ENCODE measurements around the gene RPL22.

RPL22 gene

GRCh38 chr1:6199298-6200187, at the start of gene RPL22:
Gene RPL22 (minus strand): TSS chr1:6199595. CDS start chr1:6199573, 22 bp downstream.
- DNase-seq (ENCODE audit: low read depth, low spot score): peak; percentile 84
- Histone ChIP-seq H3K36me3 (ENCODE audit: insufficient read depth, insufficient read length, low read length) (peaks cover 20% of the 10 kb centered on the region), H3K9ac (ENCODE audit: insufficient read length, low read depth) (peak within 1 kb of the TSS; percentile 89), H3K4me3 (ENCODE audit: insufficient read length, low read depth) (peak within 1 kb of the TSS; percentile 68), H3K4me1 (ENCODE audit: insufficient read depth, insufficient read length) (no peaks in the 10 kb centered on the region), H3K9me3 (ENCODE audit: insufficient read depth, low read length) (no peaks in the 10 kb centered on the region), H3K27me3 (ENCODE audit: insufficient read depth, insufficient read length) (no peaks in the 10 kb centered on the region)
- TF ChIP-seq YY1 (IDR thresholded peaks at IDR 0.05; ENCODE audit: insufficient read depth, insufficient read length) (peak; percentile 31), SUZ12 (IDR thresholded peaks at IDR 0.05; ENCODE audit: extremely low read depth, insufficient read depth, insufficient read length) (no peak)

GRCh38 chr1:6248161-6248776, 48.9 kb upstream of the RPL22 start:
- peaks cover 71% of the 10 kb centered on the region for H3K27me3 ChIP-seq (ENCODE audit: insufficient read depth, insufficient read length)

GRCh38 chr1:6247651-6248050, 48.3 kb upstream of the RPL22 start:
- H3K36me3 ChIP-seq (ENCODE audit: insufficient read depth, insufficient read length, low read length): no peaks in the 10 kb centered on the region
- no peaks in the 10 kb centered on the region for H3K4me1 ChIP-seq (ENCODE audit: insufficient read depth, insufficient read length)
- no peaks in the 10 kb centered on the region for H3K9me3 ChIP-seq (ENCODE audit: insufficient read depth, low read length)
- H3K27me3 ChIP-seq (ENCODE audit: insufficient read depth, insufficient read length): peaks cover 77% of the 10 kb centered on the region
- TF ChIP-seq SUZ12 (IDR thresholded peaks at IDR 0.05; ENCODE audit: extremely low read depth, insufficient read depth, insufficient read length) (no peak), YY1 (IDR thresholded peaks at IDR 0.05; ENCODE audit: insufficient read depth, insufficient read length) (no peak), ZNF274 (IDR thresholded peaks at IDR 0.05; ENCODE audit: low read depth, low read length) (no peak)
- DNase-seq (ENCODE audit: low read depth, low spot score): no peak
- no peak overlapping the region for H3K9ac ChIP-seq (ENCODE audit: insufficient read length, low read depth)
- H3K4me3 ChIP-seq (ENCODE audit: insufficient read length, low read depth): no peak overlapping the region

More at GRCh38 chr1:6248161-6248776, 48.9 kb upstream of the RPL22 start:
- Histone ChIP-seq H3K9ac (ENCODE audit: insufficient read length, low read depth) (no peak overlapping the region), H3K4me3 (ENCODE audit: insufficient read length, low read depth) (no peak overlapping the region), H3K36me3 (ENCODE audit: insufficient read depth, insufficient read length, low read length) (no peaks in the 10 kb centered on the region), H3K4me1 (ENCODE audit: insufficient read depth, insufficient read length) (no peaks in the 10 kb centered on the region), H3K9me3 (ENCODE audit: insufficient read depth, low read length) (no peaks in the 10 kb centered on the region)
- DNase-seq (ENCODE audit: low read depth, low spot score): no peak
- TF ChIP-seq SUZ12 (IDR thresholded peaks at IDR 0.05; ENCODE audit: extremely low read depth, insufficient read depth, insufficient read length): no peak
- no peak for TF ChIP-seq YY1 (IDR thresholded peaks at IDR 0.05; ENCODE audit: insufficient read depth, insufficient read length)
- TF ChIP-seq ZNF274 (IDR thresholded peaks at IDR 0.05; ENCODE audit: low read depth, low read length): no peak

GRCh38 chr1:6246497-6247467, 47.4 kb upstream of the RPL22 start:
- DNase-seq (ENCODE audit: low read depth, low spot score): no peak
- H3K27me3 ChIP-seq (ENCODE audit: insufficient read depth, insufficient read length): peaks cover 74% of the 10 kb centered on the region
- no peak overlapping the region for H3K4me3 ChIP-seq (ENCODE audit: insufficient read length, low read depth)
- no peak overlapping the region for H3K9ac ChIP-seq (ENCODE audit: insufficient read length, low read depth)
- no peaks in the 10 kb centered on the region for H3K4me1 ChIP-seq (ENCODE audit: insufficient read depth, insufficient read length)
- TF ChIP-seq ZNF274 (IDR thresholded peaks at IDR 0.05; ENCODE audit: low read depth, low read length) (no peak), SUZ12 (IDR thresholded peaks at IDR 0.05; ENCODE audit: extremely low read depth, insufficient read depth, insufficient read length) (no peak), YY1 (IDR thresholded peaks at IDR 0.05; ENCODE audit: insufficient read depth, insufficient read length) (no peak)
- H3K9me3 ChIP-seq (ENCODE audit: insufficient read depth, low read length): no peaks in the 10 kb centered on the region
- no peaks in the 10 kb centered on the region for H3K36me3 ChIP-seq (ENCODE audit: insufficient read depth, insufficient read length, low read length)

GRCh38 chr1:6245869-6246496, 46.6 kb upstream of the RPL22 start:
- peaks cover 74% of the 10 kb centered on the region for H3K27me3 ChIP-seq (ENCODE audit: insufficient read depth, insufficient read length)

GRCh38 chr1:6245086-6245868, 45.9 kb upstream of the RPL22 start:
- Histone ChIP-seq H3K36me3 (ENCODE audit: insufficient read depth, insufficient read length, low read length) (no peaks in the 10 kb centered on the region), H3K27me3 (ENCODE audit: insufficient read depth, insufficient read length) (peaks cover 71% of the 10 kb centered on the region)
- no peak for TF ChIP-seq YY1 (IDR thresholded peaks at IDR 0.05; ENCODE audit: insufficient read depth, insufficient read length)
- no peak for TF ChIP-seq ZNF274 (IDR thresholded peaks at IDR 0.05; ENCODE audit: low read depth, low read length)
- TF ChIP-seq SUZ12 (IDR thresholded peaks at IDR 0.05; ENCODE audit: extremely low read depth, insufficient read depth, insufficient read length): no peak

More at GRCh38 chr1:6245869-6246496, 46.6 kb upstream of the RPL22 start:
- Histone ChIP-seq H3K4me1 (ENCODE audit: insufficient read depth, insufficient read length) (no peaks in the 10 kb centered on the region), H3K4me3 (ENCODE audit: insufficient read length, low read depth) (no peak overlapping the region), H3K36me3 (ENCODE audit: insufficient read depth, insufficient read length, low read length) (no peaks in the 10 kb centered on the region), H3K9me3 (ENCODE audit: insufficient read depth, low read length) (no peaks in the 10 kb centered on the region), H3K9ac (ENCODE audit: insufficient read length, low read depth) (no peak overlapping the region)
- no peak for TF ChIP-seq ZNF274 (IDR thresholded peaks at IDR 0.05; ENCODE audit: low read depth, low read length)
- TF ChIP-seq YY1 (IDR thresholded peaks at IDR 0.05; ENCODE audit: insufficient read depth, insufficient read length): no peak
- no peak for TF ChIP-seq SUZ12 (IDR thresholded peaks at IDR 0.05; ENCODE audit: extremely low read depth, insufficient read depth, insufficient read length)
- no peak for DNase-seq (ENCODE audit: low read depth, low spot score)

More at GRCh38 chr1:6245086-6245868, 45.9 kb upstream of the RPL22 start:
- H3K9ac ChIP-seq (ENCODE audit: insufficient read length, low read depth): no peak overlapping the region
- H3K4me3 ChIP-seq (ENCODE audit: insufficient read length, low read depth): no peak overlapping the region
- H3K4me1 ChIP-seq (ENCODE audit: insufficient read depth, insufficient read length): no peaks in the 10 kb centered on the region
- no peaks in the 10 kb centered on the region for H3K9me3 ChIP-seq (ENCODE audit: insufficient read depth, low read length)
- DNase-seq (ENCODE audit: low read depth, low spot score): no peak
